ENCODE results near the gene KCNQ1. TPM values are rescaled to one million over a fixed set of nuclear protein-coding genes. Genes with fewer than 3 reads are reported as not detected.

The KCNQ1 gene
- total and polyA plus RNA-seq, 3 experiments from 2014 or later: 2.6 to 5.7 (median 3.4) TPM

GRCh38 chr11:2771758-2772466 lies 327.1 kb downstream of the KCNQ1 start:
- Histone ChIP-seq H3K4me3 (ENCODE audit: low read length) (no peak overlapping the region), H3K9me3 (ENCODE audit: low read length) (no peaks in the 10 kb centered on the region), H3K4me1 (ENCODE audit: insufficient read depth, low read length) (peaks cover 6% of the 10 kb centered on the region), H3K27ac (ENCODE audit: low read depth, low read length) (no peak overlapping the region), H3K27me3 (ENCODE audit: insufficient read depth, low read length, poor library complexity, severe bottlenecking) (no peaks in the 10 kb centered on the region), H3K36me3 (ENCODE audit: insufficient read depth, low read length) (no peaks in the 10 kb centered on the region)
- peak in 1 of 5 donors; percentile 26 for DNase-seq
- peaks cover 9 to 22% (median 11%) of the 10 kb centered on the region in 3 donors for H3K4me1 Mint-ChIP-seq
- peak overlapping the region in 1 of 8 donors; percentile 29 for H3K27ac Mint-ChIP-seq
- peaks cover 0 to 2% (median 0%) of the 10 kb centered on the region in 3 donors for H3K36me3 Mint-ChIP-seq
- no peaks in the 10 kb centered on the region for H3K9me3 Mint-ChIP-seq
- CTCF ChIA-PET: no interaction called here
- no peak overlapping the region for H3K4me3 Mint-ChIP-seq
- POLR2A ChIA-PET: no interaction called here
- peaks cover 2 to 7% of the 10 kb centered on the region in 2 donors for H3K27me3 Mint-ChIP-seq

- Mint-ChIP-seq H3K4me1 (peaks cover 9 to 22% (median 11%) of the 10 kb centered on the region in 3 donors), H3K4me3 (no peak overlapping the region), H3K27me3 (peaks cover 2 to 7% of the 10 kb centered on the region in 2 donors), H3K27ac (no peak overlapping the region), H3K36me3 (peaks cover 0 to 2% (median 0%) of the 10 kb centered on the region in 3 donors), H3K9me3 (no peaks in the 10 kb centered on the region)
- Histone ChIP-seq H3K36me3 (ENCODE audit: insufficient read depth, low read length) (no peaks in the 10 kb centered on the region), H3K4me3 (ENCODE audit: low read length) (no peak overlapping the region), H3K4me1 (ENCODE audit: insufficient read depth, low read length) (peaks cover 6% of the 10 kb centered on the region), H3K27me3 (ENCODE audit: insufficient read depth, low read length, poor library complexity, severe bottlenecking) (no peaks in the 10 kb centered on the region), H3K27ac (ENCODE audit: low read depth, low read length) (no peak overlapping the region), H3K9me3 (ENCODE audit: low read length) (no peaks in the 10 kb centered on the region)
- POLR2A ChIA-PET: no interaction called here
- peak in 1 of 5 donors; percentile 47 for DNase-seq
- CTCF ChIA-PET: no interaction called here
Measured at GRCh38 chr11:2772544-2773031, 327.8 kb downstream of the KCNQ1 start.

- Histone ChIP-seq H3K4me3 (ENCODE audit: low read length) (no peak overlapping the region), H3K27me3 (ENCODE audit: insufficient read depth, low read length, poor library complexity, severe bottlenecking) (no peaks in the 10 kb centered on the region), H3K4me1 (ENCODE audit: insufficient read depth, low read length) (peaks cover 6% of the 10 kb centered on the region), H3K27ac (ENCODE audit: low read depth, low read length) (no peak overlapping the region), H3K36me3 (ENCODE audit: insufficient read depth, low read length) (no peaks in the 10 kb centered on the region), H3K9me3 (ENCODE audit: low read length) (no peaks in the 10 kb centered on the region)
- peak in 1 of 5 donors; percentile 28 for DNase-seq
- Mint-ChIP-seq H3K36me3 (peaks cover 0 to 2% (median 0%) of the 10 kb centered on the region in 3 donors), H3K27ac (no peak overlapping the region), H3K9me3 (no peaks in the 10 kb centered on the region), H3K4me1 (peaks cover 9 to 22% (median 11%) of the 10 kb centered on the region in 3 donors), H3K27me3 (peaks cover 2 to 7% of the 10 kb centered on the region in 2 donors), H3K4me3 (no peak overlapping the region)
- ChIA-PET POLR2A (no interaction called here), CTCF (no interaction called here)
Measured at GRCh38 chr11:2774173-2775082, 329.6 kb downstream of the KCNQ1 start.

- Mint-ChIP-seq H3K9me3 (no peaks in the 10 kb centered on the region), H3K4me3 (no peak overlapping the region), H3K36me3 (peaks cover 0 to 2% (median 0%) of the 10 kb centered on the region in 3 donors), H3K27me3 (peaks cover 2 to 7% of the 10 kb centered on the region in 2 donors), H3K4me1 (peaks cover 9 to 22% (median 11%) of the 10 kb centered on the region in 3 donors), H3K27ac (no peak overlapping the region)
- DNase-seq: peak in 2 of 5 donors; percentile 13 to 45
- ChIA-PET POLR2A (no interaction called here), CTCF (no interaction called here)
- peaks cover 6% of the 10 kb centered on the region for H3K4me1 ChIP-seq (ENCODE audit: insufficient read depth, low read length)
- no peak overlapping the region for H3K4me3 ChIP-seq (ENCODE audit: low read length)
- H3K9me3 ChIP-seq (ENCODE audit: low read length): no peaks in the 10 kb centered on the region
- H3K27ac ChIP-seq (ENCODE audit: low read depth, low read length): no peak overlapping the region
- no peaks in the 10 kb centered on the region for H3K27me3 ChIP-seq (ENCODE audit: insufficient read depth, low read length, poor library complexity, severe bottlenecking)
- H3K36me3 ChIP-seq (ENCODE audit: insufficient read depth, low read length): no peaks in the 10 kb centered on the region
Measured at GRCh38 chr11:2775083-2775625, 330.3 kb downstream of the KCNQ1 start.

- peak in 1 of 5 donors; percentile 42 for DNase-seq
- H3K4me1 Mint-ChIP-seq: peaks cover 9 to 22% (median 11%) of the 10 kb centered on the region in 3 donors
- peaks cover 0 to 2% (median 0%) of the 10 kb centered on the region in 3 donors for H3K36me3 Mint-ChIP-seq
Measured at GRCh38 chr11:2775626-2776350, 331.0 kb downstream of the KCNQ1 start.

GRCh38 chr11:2776351-2777061 lies 331.7 kb downstream of the KCNQ1 start:
- H3K4me3 ChIP-seq (ENCODE audit: low read length): no peak overlapping the region
- POLR2A ChIA-PET: no interaction called here
- peaks cover 0 to 2% of the 10 kb centered on the region in 2 donors for H3K27me3 Mint-ChIP-seq
- CTCF ChIA-PET: no interaction called here
- H3K9me3 ChIP-seq (ENCODE audit: low read length): no peaks in the 10 kb centered on the region
- H3K27ac Mint-ChIP-seq: no peak overlapping the region
- H3K36me3 Mint-ChIP-seq: peaks cover 0 to 2% (median 0%) of the 10 kb centered on the region in 3 donors
- peak in 1 of 5 donors; percentile 35 for DNase-seq
- no peak overlapping the region for H3K27ac ChIP-seq (ENCODE audit: low read depth, low read length)
- H3K4me3 Mint-ChIP-seq: no peak overlapping the region
- H3K36me3 ChIP-seq (ENCODE audit: insufficient read depth, low read length): no peaks in the 10 kb centered on the region
- no peaks in the 10 kb centered on the region for H3K27me3 ChIP-seq (ENCODE audit: insufficient read depth, low read length, poor library complexity, severe bottlenecking)
- H3K4me1 ChIP-seq (ENCODE audit: insufficient read depth, low read length): peaks cover 6% of the 10 kb centered on the region
- peaks cover 8 to 19% (median 9%) of the 10 kb centered on the region in 3 donors for H3K4me1 Mint-ChIP-seq
- no peaks in the 10 kb centered on the region for H3K9me3 Mint-ChIP-seq

More at GRCh38 chr11:2775626-2776350, 331.0 kb downstream of the KCNQ1 start:
- ChIA-PET POLR2A (no interaction called here), CTCF (no interaction called here)
- H3K27ac Mint-ChIP-seq: no peak overlapping the region
- Histone ChIP-seq H3K4me1 (ENCODE audit: insufficient read depth, low read length) (peaks cover 6% of the 10 kb centered on the region), H3K36me3 (ENCODE audit: insufficient read depth, low read length) (no peaks in the 10 kb centered on the region), H3K27me3 (ENCODE audit: insufficient read depth, low read length, poor library complexity, severe bottlenecking) (no peaks in the 10 kb centered on the region), H3K4me3 (ENCODE audit: low read length) (no peak overlapping the region), H3K27ac (ENCODE audit: low read depth, low read length) (no peak overlapping the region), H3K9me3 (ENCODE audit: low read length) (no peaks in the 10 kb centered on the region)
- peaks cover 2 to 3% of the 10 kb centered on the region in 2 donors for H3K27me3 Mint-ChIP-seq
- H3K9me3 Mint-ChIP-seq: no peaks in the 10 kb centered on the region
- H3K4me3 Mint-ChIP-seq: no peak overlapping the region

GRCh38 chr11:2777386-2777785 lies 332.6 kb downstream of the KCNQ1 start:
- ChIA-PET CTCF (no interaction called here), POLR2A (no interaction called here)
- DNase-seq: peak in 1 of 5 donors; percentile 40

More at GRCh38 chr11:2777386-2777785, 332.6 kb downstream of the KCNQ1 start:
- H3K4me1 Mint-ChIP-seq: peaks cover 7 to 18% (median 9%) of the 10 kb centered on the region in 3 donors
- peaks cover 6% of the 10 kb centered on the region for H3K4me1 ChIP-seq (ENCODE audit: insufficient read depth, low read length)
- no peaks in the 10 kb centered on the region for H3K27me3 ChIP-seq (ENCODE audit: insufficient read depth, low read length, poor library complexity, severe bottlenecking)
- H3K27ac ChIP-seq (ENCODE audit: low read depth, low read length): no peak overlapping the region
- H3K36me3 Mint-ChIP-seq: peaks cover 0 to 2% (median 0%) of the 10 kb centered on the region in 3 donors
- H3K4me3 ChIP-seq (ENCODE audit: low read length): no peak overlapping the region
- H3K27me3 Mint-ChIP-seq: peaks cover 0 to 2% of the 10 kb centered on the region in 2 donors
- H3K36me3 ChIP-seq (ENCODE audit: insufficient read depth, low read length): no peaks in the 10 kb centered on the region
- H3K4me3 Mint-ChIP-seq: no peak overlapping the region
- no peak overlapping the region for H3K27ac Mint-ChIP-seq
- no peaks in the 10 kb centered on the region for H3K9me3 Mint-ChIP-seq
- H3K9me3 ChIP-seq (ENCODE audit: low read length): no peaks in the 10 kb centered on the region
